HepG2 (cell line): ENCODE measurements around the gene ETFB. TPM values are rescaled to one million over a fixed set of nuclear protein-coding genes. Genes with fewer than 3 reads are reported as not detected.

ENCODE experiments used
- ELF4 ChIP-seq: sonication (generic); formaldehyde crosslinking; IDR thresholded peaks from 2 replicates; pipeline ENCODE4 v1.5.0; 2020; ENCODE audit warnings: missing genetic modification reagents, mild to moderate bottlenecking, moderate library complexity, borderline replicate concordance
- GFI1 ChIP-seq: sonication (generic); formaldehyde crosslinking; IDR thresholded peaks from 2 replicates; pipeline ENCODE4 v1.5.0; 2020; ENCODE audit warnings: missing genetic modification reagents, mild to moderate bottlenecking, borderline replicate concordance
- MAZ ChIP-seq, 2 experiments: sonication (generic) in 1 of 2; formaldehyde crosslinking in 1 of 2; IDR thresholded peaks; 2 replicates each; pipeline versions ENCODE4 v1.5.0 to v1.6.1; 2012 to 2020; ENCODE audit warnings: low read depth in 2 of 2, mild to moderate bottlenecking in 2 of 2, borderline replicate concordance in 1 of 2, improper control_type of control experiment in 1 of 2, low read length in 1 of 2, missing genetic modification reagents in 1 of 2, moderate library complexity in 1 of 2
- MEIS2 ChIP-seq: sonication (generic); formaldehyde crosslinking; IDR thresholded peaks from 2 replicates; pipeline ENCODE4 v1.9.0; 2021; ENCODE audit warnings: mild to moderate bottlenecking, missing genetic modification reagents
- NFE2 ChIP-seq: sonication (generic); formaldehyde crosslinking; IDR thresholded peaks from 2 replicates; pipeline ENCODE4 v1.4.0; 2020; ENCODE audit warnings: missing genetic modification reagents
- RBM22 ChIP-seq: fragments of 200-400 bp; formaldehyde crosslinking; optimal IDR thresholded peaks from 2 replicates; pipeline ENCODE3; 2017; ENCODE audit warnings: mild to moderate bottlenecking, low read length, moderate library complexity
- SNAPC2 ChIP-seq: sonication (generic); formaldehyde crosslinking; IDR thresholded peaks from 2 replicates; pipeline ENCODE4 v1.8.1; 2022; ENCODE audit warnings: mild to moderate bottlenecking, missing genetic modification reagents
- ZNF138 ChIP-seq: sonication (generic); formaldehyde crosslinking; IDR thresholded peaks from 2 replicates; pipeline ENCODE4 v1.5.0; 2020; ENCODE audit warnings: mild to moderate bottlenecking, low read depth, missing genetic modification reagents
- ZNF44 ChIP-seq: sonication (generic); formaldehyde crosslinking; IDR thresholded peaks from 2 replicates; pipeline ENCODE4 v1.5.1; 2020; ENCODE audit warnings: mild to moderate bottlenecking, missing genetic modification reagents
- ZNF772 ChIP-seq: sonication (generic); formaldehyde crosslinking; IDR thresholded peaks from 2 replicates; pipeline ENCODE4 v1.5.0; 2020; ENCODE audit warnings: mild to moderate bottlenecking, missing genetic modification reagents
- ZNF792 ChIP-seq: IDR thresholded peaks from 2 replicates; pipeline ENCODE4 v1.6.1; 2016
- ZNF83 ChIP-seq: sonication (generic); formaldehyde crosslinking; IDR thresholded peaks from 2 replicates; pipeline ENCODE4 v1.4.0; 2020; ENCODE audit warnings: missing genetic modification reagents, mild to moderate bottlenecking, borderline replicate concordance
- ZNF841 ChIP-seq: sonication (generic); formaldehyde crosslinking; IDR thresholded peaks from 2 replicates; pipeline ENCODE4 v1.8.1; 2023; ENCODE audit warnings: missing genetic modification reagents, borderline replicate concordance
- polyA plus RNA-seq, 8 experiments: library from polyadenylated mRNA; depleted of rRNA in 3 of 8; stranded (reverse) in 7 of 8; unstranded in 1 of 8; fragments of >200 nt; fragmentation: Illumina TruSeq in 4 of 8; extraction: Trizol in 4 of 8; gene quantifications; 2 replicates each; pipeline versions ENCODE4 v1.2.1 to v1.2.3, GENCODE V29; 2011 to 2016; ENCODE audit warnings: low read depth in 4 of 8, missing spikeins in 1 of 8, mixed read lengths in 1 of 8; ENCODE audit not compliant: insufficient read depth in 1 of 8
- total RNA-seq, 5 experiments: library from RNA; depleted of rRNA; stranded (reverse); fragments of >200 nt; fragmentation: Illumina TruSeq; extraction: Trizol; gene quantifications; 2 replicates each; pipeline ENCODE4 v1.2.3, GENCODE V29; 2016; ENCODE audit warnings: low read depth in 1 of 5
- TF ChIP-seq, protein P1 (sequence below), 2 experiments: sonication (generic) in 1 of 2; formaldehyde crosslinking in 1 of 2; IDR thresholded peaks; 2 replicates each; pipeline versions ENCODE4 v1.6.1 to v1.9.0; 2014 to 2022; ENCODE audit warnings: antibody characterized with exemption in 1 of 2, borderline replicate concordance in 1 of 2, inconsistent platforms in 1 of 2, low read depth in 1 of 2, missing genetic modification reagents in 1 of 2
- TF ChIP-seq, protein P2 (sequence below): IDR thresholded peaks from 2 replicates; pipeline ENCODE4 v1.6.1; 2016
- TF ChIP-seq, protein P3 (sequence below): sonication (generic); formaldehyde crosslinking; IDR thresholded peaks from 2 replicates; pipeline ENCODE4 v1.4.0; 2020; ENCODE audit warnings: missing genetic modification reagents, borderline replicate concordance
- TF ChIP-seq, protein P4 (sequence below): sonication (generic); formaldehyde crosslinking; IDR thresholded peaks from 2 replicates; pipeline ENCODE4 v1.5.0; 2020; ENCODE audit warnings: mild to moderate bottlenecking, missing genetic modification reagents

Gene ETFB
- total and polyA plus RNA-seq, 2 of the 13 experiments (the other 11 are each of a cell fraction or from before 2014, with no cell fraction given), result 678 to 1,314 TPM

DNA sequence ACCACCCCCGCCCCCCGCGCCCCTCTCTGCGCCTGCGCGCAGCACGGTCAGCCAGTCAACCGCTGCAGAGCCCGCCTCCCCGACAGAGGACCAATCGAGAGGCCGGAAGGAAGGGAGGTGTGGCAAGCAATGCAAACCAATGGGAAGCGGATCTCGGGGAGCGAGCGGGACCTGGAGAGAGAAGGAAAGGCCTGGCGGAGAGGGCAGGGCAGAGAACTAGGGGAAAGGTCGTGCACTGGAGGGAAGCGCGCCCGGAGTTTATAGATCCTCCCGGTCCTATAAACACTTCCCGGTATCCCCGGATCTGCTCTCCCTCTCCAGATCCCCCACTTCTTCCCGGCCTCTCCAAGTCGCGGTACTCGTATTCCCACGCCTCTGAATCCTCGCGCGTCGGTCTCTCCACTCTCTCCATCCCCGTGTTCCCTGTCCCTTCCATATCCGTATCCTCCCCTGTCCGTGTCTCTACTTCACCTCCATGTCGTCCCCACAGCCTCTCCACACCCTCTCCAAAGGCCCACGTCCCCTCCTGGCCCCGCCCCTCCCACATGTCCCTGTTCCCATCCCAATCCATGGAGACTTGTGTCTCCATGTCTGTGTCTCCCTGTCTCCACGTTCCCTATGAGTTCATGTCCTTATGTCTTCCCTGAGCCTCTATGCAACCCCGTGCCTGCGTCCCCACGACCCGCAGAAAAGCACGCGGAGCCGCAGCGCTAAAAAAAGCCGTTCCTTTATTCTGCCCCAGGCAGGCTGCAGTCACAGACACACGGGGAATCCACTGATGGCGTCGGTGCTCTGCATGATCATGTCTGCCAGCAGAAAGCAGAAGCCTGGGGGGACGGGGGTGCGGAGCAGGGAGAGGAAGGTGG lies 434 bp upstream of the ETFB start (continued):
- TF ChIP-seq, protein P1, sequence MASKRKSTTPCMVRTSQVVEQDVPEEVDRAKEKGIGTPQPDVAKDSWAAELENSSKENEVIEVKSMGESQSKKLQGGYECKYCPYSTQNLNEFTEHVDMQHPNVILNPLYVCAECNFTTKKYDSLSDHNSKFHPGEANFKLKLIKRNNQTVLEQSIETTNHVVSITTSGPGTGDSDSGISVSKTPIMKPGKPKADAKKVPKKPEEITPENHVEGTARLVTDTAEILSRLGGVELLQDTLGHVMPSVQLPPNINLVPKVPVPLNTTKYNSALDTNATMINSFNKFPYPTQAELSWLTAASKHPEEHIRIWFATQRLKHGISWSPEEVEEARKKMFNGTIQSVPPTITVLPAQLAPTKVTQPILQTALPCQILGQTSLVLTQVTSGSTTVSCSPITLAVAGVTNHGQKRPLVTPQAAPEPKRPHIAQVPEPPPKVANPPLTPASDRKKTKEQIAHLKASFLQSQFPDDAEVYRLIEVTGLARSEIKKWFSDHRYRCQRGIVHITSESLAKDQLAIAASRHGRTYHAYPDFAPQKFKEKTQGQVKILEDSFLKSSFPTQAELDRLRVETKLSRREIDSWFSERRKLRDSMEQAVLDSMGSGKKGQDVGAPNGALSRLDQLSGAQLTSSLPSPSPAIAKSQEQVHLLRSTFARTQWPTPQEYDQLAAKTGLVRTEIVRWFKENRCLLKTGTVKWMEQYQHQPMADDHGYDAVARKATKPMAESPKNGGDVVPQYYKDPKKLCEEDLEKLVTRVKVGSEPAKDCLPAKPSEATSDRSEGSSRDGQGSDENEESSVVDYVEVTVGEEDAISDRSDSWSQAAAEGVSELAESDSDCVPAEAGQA (IDR thresholded peaks at IDR 0.05; ENCODE audit: low read depth), result no peak
- TF ChIP-seq, protein P1 (CRISPR knock-in tag; IDR thresholded peaks at IDR 0.05; ENCODE audit: borderline replicate concordance), result no peak
- TF ChIP-seq RBM22 (peak; percentile 99), NFE2 (CRISPR knock-in tag) (no peak), ZNF83 (CRISPR knock-in tag) (no peak), MAZ (IDR thresholded peaks at IDR 0.05; ENCODE audit: borderline replicate concordance, low read depth, low read length) (peak; percentile 28; the same call in 1 of the 2 replicates), MAZ (CRISPR knock-in tag; IDR thresholded peaks at IDR 0.05; ENCODE audit: low read depth) (no peak; the same call in 1 of the 2 replicates), ZNF792 (CRISPR knock-in tag) (peak; percentile 19; the same call in 1 of the 2 replicates), SNAPC2 (CRISPR knock-in tag) (peak; percentile 36; the same call in 1 of the 2 replicates), GFI1 (no peak), ZNF138 (peak; percentile 60; the same call in 1 of the 2 replicates), ZNF841 (CRISPR knock-in tag) (no peak), ELF4 (CRISPR knock-in tag) (no peak), ZNF44 (CRISPR knock-in tag) (no peak; the same call in 1 of the 2 replicates), ZNF772 (CRISPR knock-in tag) (peak; percentile 85), MEIS2 (CRISPR knock-in tag) (peak; percentile 12; the same call in 1 of the 2 replicates)
- TF ChIP-seq, protein P2, sequence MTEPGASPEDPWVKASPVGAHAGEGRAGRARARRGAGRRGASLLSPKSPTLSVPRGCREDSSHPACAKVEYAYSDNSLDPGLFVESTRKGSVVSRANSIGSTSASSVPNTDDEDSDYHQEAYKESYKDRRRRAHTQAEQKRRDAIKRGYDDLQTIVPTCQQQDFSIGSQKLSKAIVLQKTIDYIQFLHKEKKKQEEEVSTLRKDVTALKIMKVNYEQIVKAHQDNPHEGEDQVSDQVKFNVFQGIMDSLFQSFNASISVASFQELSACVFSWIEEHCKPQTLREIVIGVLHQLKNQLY (CRISPR knock-in tag), result no peak
- TF ChIP-seq, protein P3, sequence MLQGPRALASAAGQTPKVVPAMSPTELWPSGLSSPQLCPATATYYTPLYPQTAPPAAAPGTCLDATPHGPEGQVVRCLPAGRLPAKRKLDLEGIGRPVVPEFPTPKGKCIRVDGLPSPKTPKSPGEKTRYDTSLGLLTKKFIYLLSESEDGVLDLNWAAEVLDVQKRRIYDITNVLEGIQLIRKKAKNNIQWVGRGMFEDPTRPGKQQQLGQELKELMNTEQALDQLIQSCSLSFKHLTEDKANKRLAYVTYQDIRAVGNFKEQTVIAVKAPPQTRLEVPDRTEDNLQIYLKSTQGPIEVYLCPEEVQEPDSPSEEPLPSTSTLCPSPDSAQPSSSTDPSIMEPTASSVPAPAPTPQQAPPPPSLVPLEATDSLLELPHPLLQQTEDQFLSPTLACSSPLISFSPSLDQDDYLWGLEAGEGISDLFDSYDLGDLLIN (CRISPR knock-in tag), result no peak
- TF ChIP-seq, protein P4, sequence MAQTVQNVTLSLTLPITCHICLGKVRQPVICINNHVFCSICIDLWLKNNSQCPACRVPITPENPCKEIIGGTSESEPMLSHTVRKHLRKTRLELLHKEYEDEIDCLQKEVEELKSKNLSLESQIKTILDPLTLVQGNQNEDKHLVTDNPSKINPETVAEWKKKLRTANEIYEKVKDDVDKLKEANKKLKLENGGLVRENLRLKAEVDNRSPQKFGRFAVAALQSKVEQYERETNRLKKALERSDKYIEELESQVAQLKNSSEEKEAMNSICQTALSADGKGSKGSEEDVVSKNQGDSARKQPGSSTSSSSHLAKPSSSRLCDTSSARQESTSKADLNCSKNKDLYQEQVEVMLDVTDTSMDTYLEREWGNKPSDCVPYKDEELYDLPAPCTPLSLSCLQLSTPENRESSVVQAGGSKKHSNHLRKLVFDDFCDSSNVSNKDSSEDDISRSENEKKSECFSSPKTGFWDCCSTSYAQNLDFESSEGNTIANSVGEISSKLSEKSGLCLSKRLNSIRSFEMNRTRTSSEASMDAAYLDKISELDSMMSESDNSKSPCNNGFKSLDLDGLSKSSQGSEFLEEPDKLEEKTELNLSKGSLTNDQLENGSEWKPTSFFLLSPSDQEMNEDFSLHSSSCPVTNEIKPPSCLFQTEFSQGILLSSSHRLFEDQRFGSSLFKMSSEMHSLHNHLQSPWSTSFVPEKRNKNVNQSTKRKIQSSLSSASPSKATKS (CRISPR knock-in tag), result no peak
